Ascending aorta (tissue), 2 donors: ENCODE measurements around the gene CNOT2. TPM values are rescaled to one million over a fixed set of nuclear protein-coding genes. Genes with fewer than 3 reads are reported as not detected.

Source experiments
- DNase-seq, 2 donors: peaks; one replicate each; pipeline ENCODE4 v3.0.0-alpha.2; 2019; ENCODE audit warnings: low spot score in 2 of 2
- H3K27ac ChIP-seq, 2 donors: fragments of 200-600 bp; sonication (generic); one replicate each; pipeline ENCODE4 v1.5.1; 2016 to 2017; ENCODE audit warnings: mild to moderate bottlenecking in 1 of 2
- H3K27me3 ChIP-seq: fragments of 200-600 bp; sonication (generic); one replicate; pipeline ENCODE4 v1.5.1; 2017
- H3K36me3 ChIP-seq, 2 donors: fragments of 200-600 bp; sonication (generic); one replicate each; pipeline ENCODE4 v1.5.1; 2016
- H3K4me1 ChIP-seq, 2 donors: fragments of 200-600 bp; sonication (generic); one replicate each; pipeline ENCODE4 v1.5.1; 2016 to 2017; ENCODE audit warnings: mild to moderate bottlenecking in 1 of 2
- H3K4me3 ChIP-seq, 2 donors: fragments of 200-600 bp; sonication (generic); one replicate each; pipeline ENCODE4 v1.5.1; 2016 to 2017; ENCODE audit warnings: mild to moderate bottlenecking in 1 of 2
- H3K9me3 ChIP-seq, 2 donors: fragments of 200-600 bp; sonication (generic); one replicate each; pipeline ENCODE4 v1.5.1; 2016
- CTCF ChIP-seq, 3 experiments: fragments of 200-600 bp in 2 of 3; fragments of 450-650 bp in 1 of 3; sonication (generic) in 2 of 3; IDR thresholded peaks; one replicate each; pipeline ENCODE4 v1.5.1; 2016 to 2019; ENCODE audit warnings: antibody characterized with exemption in 3 of 3, mild to moderate bottlenecking in 1 of 3, moderate library complexity in 1 of 3
- intact Hi-C: fragments of 100-400 bp; cut with DNase I; formaldehyde crosslinking; loops from one replicate; pipeline ENCODE4 v1.15.1; 2023
- total RNA-seq: library from RNA; depleted of rRNA; stranded (reverse); fragments of >200 nt; gene quantifications from one replicate; pipeline ENCODE4 v1.1.0, GENCODE V29; 2016

The CNOT2 gene
- total RNA-seq, 1 donor from 2014 or later, result 71.7 TPM

DNA sequence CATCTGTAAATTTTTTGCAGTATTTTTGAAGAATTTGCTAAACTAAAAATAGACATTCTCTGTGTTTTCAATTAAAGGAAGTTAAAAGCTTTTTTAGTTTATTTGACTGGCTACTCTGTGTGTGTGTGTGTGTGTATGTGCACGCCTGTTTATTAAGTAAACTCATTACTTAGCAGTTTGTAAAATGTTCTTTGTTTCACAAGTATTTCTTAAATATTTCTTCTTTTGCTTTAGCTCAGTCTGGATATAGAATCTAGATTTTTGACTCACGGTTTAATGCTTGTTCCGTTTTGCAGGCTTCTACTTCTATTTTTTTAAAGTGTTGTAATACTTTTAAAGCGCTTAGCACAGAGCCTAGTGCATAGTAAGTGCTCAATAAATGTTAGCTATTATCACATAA, 76.4 kb downstream of the CNOT2 start:
- Histone ChIP-seq H3K27me3 (no peaks in the 10 kb centered on the region), H3K36me3 (no peaks in the 10 kb centered on the region), H3K4me1 (no peaks in the 10 kb centered on the region), H3K27ac (no peak overlapping the region), H3K9me3 (no peaks in the 10 kb centered on the region), H3K4me3 (no peak overlapping the region)
- no peak for DNase-seq
- TF ChIP-seq CTCF (IDR thresholded peaks at IDR 0.05), result no peak
- intact Hi-C loops, result no loop called here

GRCh38 chr12:70321191-70321590, 78.0 kb downstream of the CNOT2 start:
- no peaks in the 10 kb centered on the region for H3K27me3 ChIP-seq
- no peak for TF ChIP-seq CTCF (IDR thresholded peaks at IDR 0.05)
- H3K27ac ChIP-seq, result no peak overlapping the region
- intact Hi-C loops, result no loop called here
- H3K4me3 ChIP-seq, result no peak overlapping the region
- no peaks in the 10 kb centered on the region for H3K36me3 ChIP-seq
- H3K4me1 ChIP-seq, result no peaks in the 10 kb centered on the region
- H3K9me3 ChIP-seq, result no peaks in the 10 kb centered on the region
- DNase-seq, result no peak

GRCh38 chr12:70327541-70327940, 84.3 kb downstream of the CNOT2 start:
- TF ChIP-seq CTCF (IDR thresholded peaks at IDR 0.05), result no peak
- Histone ChIP-seq H3K27ac (no peak overlapping the region), H3K27me3 (no peaks in the 10 kb centered on the region), H3K9me3 (no peaks in the 10 kb centered on the region), H3K4me3 (no peak overlapping the region), H3K4me1 (no peaks in the 10 kb centered on the region), H3K36me3 (no peaks in the 10 kb centered on the region)
- DNase-seq, result no peak
- intact Hi-C loops, result no loop called here

GRCh38 chr12:70329728-70330127, 86.5 kb downstream of the CNOT2 start:
- Histone ChIP-seq H3K4me3 (no peak overlapping the region), H3K27me3 (no peaks in the 10 kb centered on the region), H3K36me3 (no peaks in the 10 kb centered on the region), H3K27ac (no peak overlapping the region), H3K4me1 (no peaks in the 10 kb centered on the region), H3K9me3 (no peaks in the 10 kb centered on the region)
- DNase-seq, result no peak
- intact Hi-C loops, result no loop called here
- TF ChIP-seq CTCF (IDR thresholded peaks at IDR 0.05), result no peak

DNA sequence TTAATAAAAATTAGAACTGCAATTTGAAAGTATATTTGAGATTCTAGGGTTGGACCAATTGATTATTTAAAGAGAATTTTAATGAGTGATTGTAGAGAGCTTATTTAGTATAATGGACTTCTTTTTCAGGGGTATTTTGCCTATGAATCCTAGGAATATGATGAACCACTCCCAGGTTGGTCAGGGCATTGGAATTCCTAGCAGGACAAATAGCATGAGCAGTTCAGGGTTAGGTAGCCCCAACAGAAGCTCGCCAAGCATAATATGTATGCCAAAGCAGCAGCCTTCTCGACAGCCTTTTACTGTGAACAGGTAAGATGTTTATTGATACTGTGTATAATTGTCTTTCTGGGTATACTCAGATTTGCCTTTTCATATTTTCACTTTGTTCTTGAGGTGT, 86.9 kb downstream of the CNOT2 start:
- Histone ChIP-seq H3K9me3 (no peaks in the 10 kb centered on the region), H3K4me1 (no peaks in the 10 kb centered on the region), H3K27ac (no peak overlapping the region), H3K27me3 (no peaks in the 10 kb centered on the region), H3K36me3 (no peaks in the 10 kb centered on the region), H3K4me3 (no peak overlapping the region)
- no peak for TF ChIP-seq CTCF (IDR thresholded peaks at IDR 0.05)
- intact Hi-C loops, result no loop called here
- no peak for DNase-seq

DNA sequence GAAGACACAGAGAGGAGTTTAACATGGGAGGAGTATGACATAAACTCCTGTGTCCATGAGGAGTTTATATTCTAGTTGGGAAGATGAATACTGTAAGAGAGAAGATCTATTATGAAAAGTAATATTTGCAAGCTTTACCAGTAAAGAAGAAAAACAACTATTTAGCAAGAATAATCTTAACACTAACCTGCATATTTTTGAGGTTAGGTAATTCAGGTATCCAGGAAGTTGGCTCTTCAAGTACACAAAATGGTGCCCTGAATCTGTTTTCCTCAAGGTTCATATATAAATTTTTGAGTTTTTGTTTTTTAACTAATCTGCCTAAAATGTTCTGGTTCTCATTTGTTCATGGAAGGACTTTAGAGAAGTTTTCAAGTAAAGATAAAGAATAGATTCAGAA, 89.0 kb downstream of the CNOT2 start:
- H3K4me1 ChIP-seq, result no peaks in the 10 kb centered on the region
- H3K4me3 ChIP-seq, result no peak overlapping the region
- no peak overlapping the region for H3K27ac ChIP-seq
- TF ChIP-seq CTCF (IDR thresholded peaks at IDR 0.05), result no peak
- no peak for DNase-seq
- intact Hi-C loops, result no loop called here
- H3K9me3 ChIP-seq, result no peaks in the 10 kb centered on the region
- no peaks in the 10 kb centered on the region for H3K27me3 ChIP-seq
- peaks cover 0 to 3% of the 10 kb centered on the region in 2 donors for H3K36me3 ChIP-seq
